OCI-LY7 (cell line): ENCODE data around the gene WDR47. TPM values are rescaled to one million over a fixed set of nuclear protein-coding genes. Genes with fewer than 3 reads are reported as not detected.

Experiments used
- BruUV-seq: library from RNA; stranded (reverse); fragments of 400-500 nt; replicated peaks from 2 replicates; lab custom pipeline; 2021; lab: Mats Ljungman, UMichigan
- CTCF ChIA-PET: fragments of 300-600 bp; sonication (Branson Sonifier 250); formaldehyde crosslinking; loops from one replicate; lab custom pipeline; 2022; ENCODE audit warnings: antibody characterized with exemption; ENCODE audit not compliant: unreplicated experiment; lab: Charles Lee
- POLR2A ChIA-PET: fragments of 300-600 bp; sonication (Branson Sonifier 250); formaldehyde crosslinking; loops from one replicate; lab custom pipeline; 2022; ENCODE audit warnings: antibody characterized with exemption; lab: Charles Lee
- DNase-seq: peaks from one replicate; pipeline ENCODE4 v3.0.0-alpha.2; 2015; ENCODE audit warnings: low spot score
- H2AFZ ChIP-seq: fragments of 200-600 bp; sonication (generic), shearing (Covaris generic); 2 replicates; pipeline ENCODE4 v1.6.1; 2014; ENCODE audit warnings: mild to moderate bottlenecking, antibody characterized with exemption, low read length, moderate library complexity
- H3K27ac ChIP-seq: fragments of 200-600 bp; sonication (generic); 2 replicates; pipeline ENCODE4 v1.5.1; 2014; ENCODE audit warnings: mixed run types, low read depth, mild to moderate bottlenecking, moderate library complexity, low read length, inconsistent platforms; ENCODE audit not compliant: poor library complexity, severe bottlenecking
- H3K36me3 ChIP-seq: fragments of 200-600 bp; sonication (generic); 2 replicates; pipeline ENCODE4 v1.6.1; 2014; ENCODE audit warnings: mild to moderate bottlenecking, antibody characterized with exemption, low read length, moderate library complexity, mixed read lengths; ENCODE audit not compliant: insufficient read depth
- H3K4me1 ChIP-seq: fragments of 200-600 bp; sonication (generic); 2 replicates; pipeline ENCODE4 v1.5.1; 2014; ENCODE audit warnings: mild to moderate bottlenecking, low read length; ENCODE audit not compliant: insufficient read depth, poor library complexity, severe bottlenecking
- H3K4me2 ChIP-seq: fragments of 200-600 bp; sonication (generic); 2 replicates; pipeline ENCODE4 v1.6.1; 2014; ENCODE audit warnings: mild to moderate bottlenecking, low read length
- H3K4me3 ChIP-seq: fragments of 200-600 bp; sonication (generic); 2 replicates; pipeline ENCODE4 v1.5.1; 2014; ENCODE audit warnings: mild to moderate bottlenecking, low read depth, low read length; ENCODE audit not compliant: poor library complexity, severe bottlenecking
- H3K79me2 ChIP-seq: fragments of 200-600 bp; sonication (generic); 2 replicates; pipeline ENCODE4 v1.6.1; 2016; ENCODE audit warnings: low read depth, mild to moderate bottlenecking, low read length, moderate library complexity, mixed read lengths; ENCODE audit not compliant: insufficient read depth
- H3K9me2 ChIP-seq: fragments of 200-600 bp; sonication (generic); 2 replicates; pipeline ENCODE4 v1.6.1; 2016; ENCODE audit warnings: mild to moderate bottlenecking, low read length, mixed read lengths; ENCODE audit not compliant: insufficient read depth
- H3K9me3 ChIP-seq: fragments of 200-600 bp; sonication (generic); 2 replicates; pipeline ENCODE4 v1.6.1; 2014; ENCODE audit warnings: mild to moderate bottlenecking, mixed run types, low read length, mixed read lengths
- H4K20me1 ChIP-seq: fragments of 200-600 bp; sonication (generic); 2 replicates; pipeline ENCODE4 v1.6.1; 2014; ENCODE audit warnings: mild to moderate bottlenecking, antibody characterized with exemption, low read length, moderate library complexity, mixed read lengths; ENCODE audit not compliant: insufficient read depth
- CTCF ChIP-seq: fragments of 200-600 bp; sonication (generic); conservative IDR thresholded peaks from 2 replicates; pipeline ENCODE4 v1.5.1; 2014; ENCODE audit warnings: mild to moderate bottlenecking, antibody characterized with exemption, low read length, moderate library complexity, mixed read lengths
- EZH2phosphoT487 ChIP-seq: fragments of 200-600 bp; sonication (generic); IDR thresholded peaks from 2 replicates; pipeline ENCODE4 v1.6.1; 2018; ENCODE audit warnings: low read depth, borderline replicate concordance, mild to moderate bottlenecking, mixed run types, antibody characterized with exemption, low read length, moderate library complexity, mixed read lengths
- intact Hi-C: fragments of 100-400 bp; cut with micrococcal nuclease; formaldehyde crosslinking; loops from one replicate; pipeline ENCODE4 v1.10.0; 2022; ENCODE audit not compliant: unreplicated experiment
- total RNA-seq, 2 experiments: library from RNA; depleted of rRNA in 1 of 2; stranded (reverse); fragments of >200 nt in 1 of 2; shearing (Covaris generic) in 1 of 2; gene quantifications; 2 replicates each; pipeline ENCODE4 v1.2.3, GENCODE V29; 2014 to 2022

Gene WDR47
- total RNA-seq, 2 experiments from 2014 or later = 11.0 to 12.0 TPM

- Histone ChIP-seq H4K20me1 (no peaks in the 10 kb centered on the region), H3K79me2 (peaks cover 6% of the 10 kb centered on the region; the same call in 1 of the 2 replicates), H3K9me3 (no peaks in the 10 kb centered on the region), H3K4me3 (no peak overlapping the region), H3K36me3 (peaks cover 45% of the 10 kb centered on the region), H2AFZ (no peak overlapping the region), H3K4me2 (no peak overlapping the region), H3K4me1 (no peaks in the 10 kb centered on the region), H3K9me2 (no peaks in the 10 kb centered on the region), H3K27ac (no peak overlapping the region)
- POLR2A ChIA-PET = interaction anchor here (0.6 to 1.4 kb wide), 4 partner anchors 8 to 1936 kb away, joined by 3 to 11 read pairs (median 4); partner anchors contain the start of genes TAF13 and WDR47
- intact Hi-C loops = no loop called here
- BruUV-seq = no TSS peak
- DNase-seq = no peak
- no peak for TF ChIP-seq EZH2phosphoT487
- TF ChIP-seq CTCF = no peak
- CTCF ChIA-PET = interaction anchor here (0.6 kb wide), 1 partner anchor 69 kb away, joined by 3 read pairs; no protein-coding TSS in a partner anchor
Measured at GRCh38 chr1:109067883-109068282, 26.0 kb upstream of the WDR47 start.

GRCh38 chr1:109065137-109065536 is 23.2 kb upstream of the WDR47 start:
- Histone ChIP-seq H3K79me2 (peaks cover 6% of the 10 kb centered on the region; the same call in 1 of the 2 replicates), H3K4me2 (no peak overlapping the region), H3K9me3 (no peaks in the 10 kb centered on the region), H3K27ac (no peak overlapping the region), H3K36me3 (peaks cover 45% of the 10 kb centered on the region), H3K4me3 (no peak overlapping the region), H2AFZ (no peak overlapping the region), H4K20me1 (no peaks in the 10 kb centered on the region), H3K9me2 (no peaks in the 10 kb centered on the region), H3K4me1 (no peaks in the 10 kb centered on the region)
- TF ChIP-seq CTCF (no peak), EZH2phosphoT487 (no peak)
- ChIA-PET CTCF (no interaction called here), POLR2A (interaction anchor here (0.7 to 1.7 kb wide), 3 partner anchors 11 to 653 kb away, joined by 4 to 5 read pairs (median 5); partner anchors contain the start of gene TMEM167B)
- intact Hi-C loops = no loop called here
- no peak for DNase-seq
- no TSS peak for BruUV-seq

- Histone ChIP-seq H3K9me2 (no peaks in the 10 kb centered on the region), H3K9me3 (no peaks in the 10 kb centered on the region), H4K20me1 (no peaks in the 10 kb centered on the region), H2AFZ (no peak overlapping the region), H3K79me2 (no peaks in the 10 kb centered on the region), H3K36me3 (peaks cover 29% of the 10 kb centered on the region), H3K4me3 (no peak overlapping the region), H3K27ac (no peak overlapping the region), H3K4me1 (no peaks in the 10 kb centered on the region), H3K4me2 (no peak overlapping the region)
- intact Hi-C loops = no loop called here
- ChIA-PET CTCF (no interaction called here), POLR2A (interaction anchor here (0.7 to 1.2 kb wide), 5 partner anchors 11 to 108 kb away, joined by 3 to 9 read pairs (median 4); partner anchors contain the start of gene TAF13)
- TF ChIP-seq EZH2phosphoT487 = no peak
- TF ChIP-seq CTCF = no peak
- BruUV-seq = no TSS peak
- DNase-seq = no peak
Measured at GRCh38 chr1:109061183-109061582, 19.3 kb upstream of the WDR47 start.
